GM12874 (cell line): ENCODE measurements around the gene ABCD1.

Experiments used
- TF ChIP-seq, protein P1 (sequence below): IDR thresholded peaks from 2 replicates; pipeline ENCODE4 v1.5.1; 2011; ENCODE audit warnings: low read depth, mild to moderate bottlenecking, control low read depth, low read length, moderate library complexity; ENCODE audit not compliant: insufficient read depth

The ABCD1 gene

DNA sequence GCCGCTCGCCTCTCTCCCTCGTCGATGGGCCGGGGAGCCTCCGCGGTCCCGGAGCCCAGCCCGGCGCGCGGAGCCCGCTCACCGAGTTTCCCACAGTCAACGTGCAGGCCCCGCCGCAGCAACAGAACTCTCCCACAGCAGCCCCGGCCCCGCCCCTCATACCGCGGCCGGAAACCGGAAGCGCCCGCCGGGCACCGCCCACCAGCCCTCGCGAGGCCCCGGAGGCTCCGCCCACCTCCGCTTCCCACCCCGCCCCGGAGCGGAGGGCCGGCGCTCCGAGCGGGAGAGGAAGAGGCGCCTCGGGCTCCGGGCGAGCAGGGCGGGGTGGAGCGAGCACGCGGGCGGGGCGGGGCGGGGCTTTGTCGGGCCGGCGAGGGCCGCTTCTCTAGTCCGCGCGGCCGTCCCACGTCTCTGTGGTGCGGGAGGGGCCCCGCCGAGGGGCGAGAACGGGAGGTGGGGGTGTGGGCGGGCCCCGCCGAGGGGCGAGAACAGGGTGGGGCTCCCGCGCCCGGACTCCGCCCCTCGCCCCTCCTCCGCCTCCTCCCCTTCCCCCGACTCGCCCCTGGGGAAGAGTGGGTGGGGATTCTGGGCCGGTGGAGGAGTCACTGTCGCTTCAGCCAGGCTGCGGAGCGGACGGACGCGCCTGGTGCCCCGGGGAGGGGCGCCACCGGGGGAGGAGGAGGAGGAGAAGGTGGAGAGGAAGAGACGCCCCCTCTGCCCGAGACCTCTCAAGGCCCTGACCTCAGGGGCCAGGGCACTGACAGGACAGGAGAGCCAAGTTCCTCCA is at the start of gene ABCD1, which contains the start of gene BCAP31:
TSS of gene ABCD1 (plus strand) at position 605 of the 787 bp plus-strand sequence. CDS start 411 bp downstream, outside the sequence.
TSS of gene BCAP31 (minus strand) at position 136 of the 787 bp plus-strand sequence. CDS start 1,143 bp downstream, outside the sequence.
- TF ChIP-seq, protein P1, sequence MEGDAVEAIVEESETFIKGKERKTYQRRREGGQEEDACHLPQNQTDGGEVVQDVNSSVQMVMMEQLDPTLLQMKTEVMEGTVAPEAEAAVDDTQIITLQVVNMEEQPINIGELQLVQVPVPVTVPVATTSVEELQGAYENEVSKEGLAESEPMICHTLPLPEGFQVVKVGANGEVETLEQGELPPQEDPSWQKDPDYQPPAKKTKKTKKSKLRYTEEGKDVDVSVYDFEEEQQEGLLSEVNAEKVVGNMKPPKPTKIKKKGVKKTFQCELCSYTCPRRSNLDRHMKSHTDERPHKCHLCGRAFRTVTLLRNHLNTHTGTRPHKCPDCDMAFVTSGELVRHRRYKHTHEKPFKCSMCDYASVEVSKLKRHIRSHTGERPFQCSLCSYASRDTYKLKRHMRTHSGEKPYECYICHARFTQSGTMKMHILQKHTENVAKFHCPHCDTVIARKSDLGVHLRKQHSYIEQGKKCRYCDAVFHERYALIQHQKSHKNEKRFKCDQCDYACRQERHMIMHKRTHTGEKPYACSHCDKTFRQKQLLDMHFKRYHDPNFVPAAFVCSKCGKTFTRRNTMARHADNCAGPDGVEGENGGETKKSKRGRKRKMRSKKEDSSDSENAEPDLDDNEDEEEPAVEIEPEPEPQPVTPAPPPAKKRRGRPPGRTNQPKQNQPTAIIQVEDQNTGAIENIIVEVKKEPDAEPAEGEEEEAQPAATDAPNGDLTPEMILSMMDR: no peak

- TF ChIP-seq, protein P1: no peak
These were observed 43.5 kb upstream of the ABCD1 start for GRCh38 chrX:153681175-153681574.

- TF ChIP-seq, protein P1: no peak
These were observed 40.0 kb upstream of the ABCD1 start for GRCh38 chrX:153684467-153685155.

DNA sequence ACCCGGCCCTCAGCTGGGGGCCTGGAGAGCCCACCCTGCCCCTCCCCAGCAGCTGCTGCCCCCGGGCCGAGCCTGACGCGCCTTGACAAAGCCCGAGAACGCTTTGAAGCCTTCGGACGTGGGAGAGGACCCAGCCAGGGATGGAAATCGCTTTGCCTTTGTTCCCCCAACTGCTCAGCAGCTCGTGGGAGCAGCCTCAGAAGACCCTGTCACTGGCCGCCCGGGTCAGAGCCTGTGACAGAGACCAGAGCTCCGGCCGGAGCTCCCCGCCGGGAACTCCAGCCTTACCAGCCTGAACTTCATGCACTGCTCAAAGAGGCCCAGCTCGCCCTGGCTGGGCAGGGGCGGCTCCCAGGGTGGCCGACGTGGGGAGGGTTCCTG is 39.5 kb upstream of the ABCD1 start:
- TF ChIP-seq, protein P1: no peak

GRCh38 chrX:153685751-153686696 is 38.6 kb upstream of the ABCD1 start:
- TF ChIP-seq, protein P1: no peak

- TF ChIP-seq, protein P1: no peak
These were observed 37.9 kb upstream of the ABCD1 start for GRCh38 chrX:153686711-153687110.
